ENCODE measurements around the gene UBE2J1.
"Not testable (repeated sequence)": the region's sequence is repeated elsewhere in the genome, so short reads cannot be mapped to it uniquely, and the experiment has no call there.

UBE2J1 gene

DNA sequence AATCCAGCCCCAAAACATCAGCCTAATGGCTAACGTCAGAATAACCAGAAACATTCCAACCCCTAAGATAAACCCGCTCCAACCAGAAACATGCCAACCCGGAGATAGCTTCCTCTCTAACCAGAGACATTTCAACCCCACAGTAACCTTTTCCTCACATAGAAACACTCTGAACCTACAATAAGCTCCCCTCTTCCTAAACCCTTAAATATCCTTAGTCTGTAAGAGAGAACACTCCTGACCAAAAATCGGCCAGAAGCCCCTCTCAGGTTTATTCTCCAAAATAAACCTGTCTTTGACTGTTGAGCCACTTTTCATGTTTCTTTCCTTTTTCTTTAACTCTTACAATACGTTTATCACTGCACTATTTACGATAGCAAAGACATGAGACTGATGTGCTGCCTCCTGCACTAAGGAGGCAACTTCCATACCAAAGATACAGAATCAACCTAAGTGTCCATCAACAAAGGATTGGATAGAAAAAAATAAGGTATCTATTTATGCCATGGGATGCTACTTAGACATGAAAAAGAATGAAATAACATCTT is 32.4 kb downstream of the UBE2J1 start:
- no peak for DNase-seq

DNA sequence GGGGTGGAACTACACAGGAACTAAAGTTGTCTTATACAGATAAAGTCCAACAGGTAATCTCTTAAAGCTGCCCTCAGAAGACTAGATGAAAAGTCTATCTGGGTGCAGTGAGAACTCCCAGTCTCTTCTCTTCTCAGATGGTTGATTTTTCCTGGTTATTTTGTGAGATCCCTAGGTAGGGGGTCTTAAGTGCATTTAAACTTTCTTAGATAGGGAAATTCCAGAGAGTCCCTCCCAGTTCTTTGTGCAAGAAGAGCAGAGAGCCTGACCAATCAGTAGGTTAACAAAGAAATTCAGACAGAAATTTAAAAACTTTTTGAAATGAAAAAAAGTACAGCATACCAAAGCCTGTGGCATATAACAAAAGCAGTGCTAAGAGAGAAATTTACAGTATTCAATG is 35.5 kb downstream of the UBE2J1 start:
- no peak for DNase-seq

DNA sequence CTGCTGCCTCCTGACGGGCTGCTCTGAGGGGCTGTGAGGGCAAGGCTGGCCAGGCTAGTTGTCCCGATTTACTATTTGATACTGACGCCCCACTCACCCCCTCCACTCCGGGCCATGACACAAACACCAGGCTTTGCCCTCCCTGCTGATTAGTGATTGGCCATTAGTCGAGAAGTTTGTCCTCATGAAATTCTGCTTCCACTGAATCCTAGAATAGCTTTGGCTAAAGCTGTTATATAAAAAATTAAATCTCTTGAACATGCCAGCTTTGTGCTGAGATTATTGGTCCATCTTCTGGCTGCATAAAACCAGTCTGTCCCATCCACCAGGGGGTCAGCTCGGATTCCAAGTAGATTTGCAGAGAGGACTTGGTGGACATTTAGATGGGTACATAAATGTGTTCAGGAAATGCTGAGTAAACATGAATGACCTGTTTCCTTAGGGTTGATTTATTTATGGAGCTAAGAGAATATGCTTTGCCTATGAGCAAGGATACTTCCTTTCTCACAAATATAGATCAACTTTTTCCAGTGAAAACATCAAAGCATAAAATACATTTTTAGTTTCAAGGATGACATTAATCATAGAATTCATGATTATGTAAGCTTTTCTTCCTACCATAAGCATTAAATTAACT is 37.2 kb downstream of the UBE2J1 start, which contains the start of gene GABRR2:
GABRR2 (minus strand) TSS at position 51 of the 637 bp plus-strand sequence. CDS start 134 bp downstream, outside the sequence.
- no peak for DNase-seq

DNA sequence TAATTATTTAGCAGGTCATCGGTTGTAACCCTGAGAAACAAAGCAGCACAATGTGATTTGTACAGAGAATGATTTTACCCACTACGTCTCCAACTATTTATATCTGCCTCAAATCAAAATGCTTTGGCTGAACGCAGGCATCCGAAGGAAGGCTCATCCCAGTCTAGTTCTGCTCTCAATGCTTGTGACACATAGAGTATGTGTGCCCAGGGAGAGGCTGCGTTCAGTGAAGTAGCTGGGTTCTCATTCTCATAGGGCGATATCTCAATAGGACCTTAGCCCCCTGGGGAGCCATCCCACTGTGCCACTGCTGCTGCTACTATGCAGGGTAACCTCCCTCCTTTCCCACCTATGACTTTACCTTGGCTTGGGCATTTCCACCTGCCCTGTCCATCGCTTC is 37.8 kb downstream of the UBE2J1 start:
- DNase-seq = no peak

DNA sequence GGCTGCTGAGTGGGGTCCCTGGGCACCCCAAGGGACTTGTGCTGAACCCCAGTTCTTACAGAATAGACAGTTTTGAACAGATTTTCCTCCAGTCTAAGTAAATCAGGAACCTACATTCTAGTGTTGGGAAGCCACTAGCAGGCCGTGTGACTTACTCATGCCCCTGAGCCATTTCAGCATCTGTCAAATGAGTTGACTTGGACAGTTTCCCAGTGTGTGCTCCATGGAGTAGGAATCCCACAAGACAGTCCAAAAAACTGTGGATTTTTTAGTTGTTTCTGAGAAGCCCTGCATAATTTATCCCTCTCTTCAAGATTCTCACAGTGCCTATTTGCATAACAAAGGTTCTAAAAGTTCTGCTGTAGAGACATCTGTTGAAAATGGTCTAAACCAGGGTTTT is 39.5 kb downstream of the UBE2J1 start:
- DNase-seq = no peak

DNA sequence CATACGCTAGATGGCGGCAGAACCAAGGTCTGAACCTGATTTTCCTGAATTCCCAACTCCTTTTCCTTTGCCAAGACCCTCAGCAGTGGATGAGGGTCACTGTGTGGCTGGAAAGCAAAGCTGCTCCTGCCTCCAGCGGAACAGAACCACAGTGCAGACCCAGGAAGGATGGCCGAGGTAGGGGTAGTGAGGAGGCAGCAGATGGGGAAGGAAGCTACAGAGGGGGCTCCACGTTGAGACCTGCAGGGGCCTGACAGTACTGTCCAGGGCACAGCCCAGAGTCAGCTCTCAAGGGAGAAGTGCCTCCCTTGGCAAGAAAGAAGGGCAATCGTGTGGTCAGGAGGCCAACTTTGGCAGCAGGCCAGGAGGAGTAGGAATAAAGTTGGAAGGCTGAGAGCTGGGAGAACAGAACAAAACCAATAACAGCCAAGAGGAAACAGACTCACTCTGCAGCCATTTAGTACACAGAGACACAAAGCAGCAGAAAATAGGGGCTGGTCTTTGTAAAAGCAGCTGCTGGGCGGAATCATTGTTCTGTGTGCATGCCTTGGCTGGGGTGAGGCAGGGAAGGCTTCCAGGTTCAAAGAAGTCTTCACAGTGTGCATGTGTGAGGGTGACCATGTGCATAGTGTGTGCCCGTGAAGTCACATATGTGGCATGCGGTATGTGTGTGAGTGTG is 40.5 kb downstream of the UBE2J1 start:
- DNase-seq = no peak

DNA sequence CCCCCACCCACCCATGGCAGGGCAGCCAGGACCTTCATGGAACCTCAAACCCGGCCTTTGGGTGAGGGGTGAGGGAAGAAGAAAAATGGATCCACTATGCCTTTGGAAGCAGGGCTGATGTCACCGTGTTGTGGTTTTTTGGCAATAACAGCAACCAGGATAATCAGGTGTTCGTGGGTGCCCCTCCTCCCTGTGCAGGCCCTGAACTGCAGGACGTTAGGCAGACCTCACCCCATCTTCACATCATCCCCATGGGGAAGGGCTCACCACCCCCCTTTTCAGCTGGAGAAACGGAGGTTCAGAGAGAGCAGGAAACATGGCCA is 41.0 kb downstream of the UBE2J1 start:
- no peak for DNase-seq

DNA sequence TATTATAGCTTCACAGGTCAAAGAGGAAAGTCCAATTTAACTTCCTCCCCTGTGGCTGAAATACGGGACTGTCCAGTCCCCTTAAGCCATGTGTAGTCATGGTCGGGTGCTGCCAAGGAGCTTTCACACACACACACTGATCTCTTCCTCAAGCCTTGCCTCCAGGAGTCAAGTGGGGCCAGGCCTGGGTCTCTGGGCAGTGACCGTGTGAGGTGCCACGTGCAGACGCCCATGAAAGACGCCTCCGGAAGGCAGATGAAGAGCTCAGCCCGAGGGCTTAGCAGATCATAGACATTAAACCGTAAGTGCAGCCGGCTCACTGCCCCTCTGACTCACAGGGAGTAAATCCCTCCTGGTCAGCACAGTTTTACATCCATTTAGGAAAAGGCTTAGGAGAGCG is 41.6 kb downstream of the UBE2J1 start:
- no peak for DNase-seq

DNA sequence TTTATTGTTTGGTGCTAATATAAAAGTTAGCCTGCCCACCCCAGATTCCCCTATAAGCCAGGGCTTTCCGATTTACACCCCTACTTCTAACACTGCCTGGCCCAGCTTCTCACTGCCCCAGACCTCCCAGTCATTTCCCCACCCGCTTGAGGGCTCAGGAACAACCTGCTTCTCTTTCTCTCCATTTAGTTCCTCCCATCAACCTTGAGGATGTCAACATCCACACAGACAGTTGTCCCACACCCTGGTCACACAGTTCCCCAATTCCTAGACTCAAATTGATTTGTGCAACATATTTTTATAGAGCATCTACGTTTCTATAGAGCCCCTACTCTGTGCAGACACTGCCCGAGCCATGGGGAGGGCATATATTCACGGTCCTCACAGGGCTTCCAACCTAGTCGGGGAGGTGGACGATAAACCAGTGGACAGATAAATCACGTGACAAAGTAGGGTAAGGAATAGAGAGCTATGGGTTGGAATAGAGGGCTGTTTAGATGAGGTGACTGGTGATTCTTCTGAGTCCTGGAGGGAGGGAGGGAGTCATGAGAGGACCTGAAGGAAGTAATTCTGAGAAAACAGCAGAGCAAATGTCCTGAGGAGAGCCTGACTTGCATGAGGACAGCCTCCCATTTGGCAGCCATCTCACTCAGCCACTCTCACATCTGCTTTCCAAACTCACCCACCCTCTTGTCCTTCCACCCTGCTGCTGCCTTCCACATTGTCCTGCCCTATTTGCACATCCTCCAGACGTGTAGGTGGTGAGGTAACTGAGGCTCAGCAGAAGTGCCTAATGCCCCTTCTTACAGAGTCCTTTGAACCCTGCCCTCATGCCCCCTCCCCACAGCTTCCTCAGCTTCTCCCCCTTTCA is 43.8 kb downstream of the UBE2J1 start:
- DNase-seq = no peak

DNA sequence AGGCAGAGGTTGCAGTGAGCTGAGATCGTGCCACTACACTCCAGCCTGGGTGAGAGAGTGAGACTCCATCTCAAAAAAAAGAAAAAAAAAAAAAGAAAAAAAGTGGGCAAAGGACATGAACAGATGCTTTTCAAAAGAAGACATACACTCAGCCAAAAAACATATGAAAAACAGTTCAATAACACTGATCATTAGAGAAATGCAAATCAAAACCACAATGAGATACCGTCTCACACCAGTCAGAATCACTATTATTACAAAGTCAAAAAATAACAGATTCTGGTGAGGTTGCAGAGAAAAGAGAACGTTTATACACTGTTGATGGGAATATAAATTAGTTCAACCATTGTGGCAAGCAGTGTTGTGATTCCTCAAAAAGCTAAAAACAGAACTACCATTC is 48.0 kb downstream of the UBE2J1 start:
- DNase-seq = not testable (repeated sequence)

DNA sequence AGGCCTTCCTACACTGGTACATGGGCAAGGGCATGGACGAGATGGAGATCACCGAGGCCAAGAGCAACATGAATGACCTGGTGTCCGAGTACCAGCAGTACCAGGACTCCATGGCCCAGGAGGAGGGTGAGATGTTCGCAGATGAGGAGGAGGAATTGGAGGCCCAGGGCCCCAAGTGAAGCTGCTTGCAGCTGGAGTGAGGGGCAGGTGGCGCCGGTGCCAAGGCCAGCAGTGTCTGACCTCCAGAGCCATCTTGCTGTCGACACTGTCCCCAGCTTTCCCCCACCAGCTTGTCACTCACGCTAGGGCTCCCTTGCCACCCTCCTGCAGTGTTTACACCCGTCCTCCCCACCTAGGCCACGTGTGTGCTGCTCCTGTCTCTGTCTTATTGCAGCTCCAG is 49.6 kb downstream of the UBE2J1 start:
- no peak for DNase-seq

DNA sequence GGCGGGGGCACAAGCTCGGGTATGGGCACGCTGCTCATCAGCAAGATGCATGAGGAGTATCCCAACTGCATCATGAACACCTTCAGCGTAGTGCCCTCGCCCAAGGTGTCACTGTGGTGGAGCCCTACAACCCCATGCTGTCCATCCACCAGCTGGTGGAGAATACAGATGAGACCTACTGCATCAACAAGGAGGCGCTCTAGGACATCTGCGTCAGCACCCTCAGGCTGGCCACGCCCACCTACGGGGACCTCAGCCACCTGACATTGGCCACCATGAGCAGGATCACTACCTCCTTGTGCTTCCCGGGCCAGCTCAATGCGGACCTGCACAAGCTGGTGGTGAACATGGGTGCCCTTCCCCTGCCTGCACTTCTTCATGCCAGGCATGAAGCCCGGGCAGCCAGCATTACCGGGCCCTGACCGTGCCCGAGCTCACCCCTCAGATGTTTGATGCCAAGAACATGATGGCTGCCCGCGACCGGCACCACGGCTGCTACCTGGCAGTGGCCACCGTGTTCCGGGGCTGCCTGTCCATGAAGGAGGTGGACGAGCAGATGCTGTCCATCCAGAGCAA is 50.2 kb downstream of the UBE2J1 start:
- no peak for DNase-seq

DNA sequence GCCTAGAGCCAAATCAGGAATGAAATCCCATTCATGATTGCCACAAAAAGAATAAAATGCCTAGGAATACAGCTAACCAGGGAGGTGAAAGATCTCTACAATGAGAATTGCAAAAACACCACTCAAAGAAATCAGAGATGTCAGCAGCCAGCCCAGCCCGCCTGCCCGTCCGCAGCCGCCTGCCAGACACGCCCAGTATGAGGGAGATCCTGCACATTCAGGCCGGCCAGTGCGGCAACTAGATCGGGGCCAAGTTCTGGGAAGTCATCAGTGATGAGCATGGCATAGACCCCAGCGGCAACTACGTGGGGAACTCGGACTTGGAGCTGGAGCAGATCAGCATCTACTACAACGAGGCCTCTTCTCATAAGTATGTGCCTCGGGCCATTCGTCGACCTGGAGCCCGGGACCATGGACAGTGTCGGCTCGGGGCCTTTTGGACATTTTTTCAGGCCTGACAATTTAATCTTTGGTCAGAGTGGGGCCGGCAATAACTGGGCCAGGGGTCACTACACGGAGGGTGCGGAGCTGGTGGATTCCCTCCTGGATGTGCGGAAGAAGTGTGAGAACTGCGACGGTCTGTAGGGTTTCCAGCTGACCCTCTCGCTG is 50.8 kb downstream of the UBE2J1 start:
- DNase-seq = no peak

DNA sequence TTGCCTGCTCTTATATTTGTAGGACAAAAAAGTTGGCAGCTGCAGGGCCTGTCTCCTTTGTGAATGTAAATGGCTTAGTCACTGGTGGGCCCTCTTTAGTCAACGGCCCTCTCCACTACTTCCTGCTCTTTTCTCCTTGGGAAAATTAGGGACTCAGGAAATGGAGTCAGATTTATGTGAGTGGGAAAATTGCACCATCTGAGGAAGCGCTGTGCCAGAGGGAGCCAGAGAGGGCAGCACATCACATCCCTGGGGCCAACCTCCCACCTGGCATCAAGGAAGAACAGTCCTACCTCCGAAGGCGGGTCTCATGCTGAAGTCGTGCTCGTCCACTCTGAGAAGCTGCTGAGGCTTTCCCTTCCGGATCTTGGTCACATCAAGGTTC is 53.1 kb downstream of the UBE2J1 start:
- DNase-seq = no peak

DNA sequence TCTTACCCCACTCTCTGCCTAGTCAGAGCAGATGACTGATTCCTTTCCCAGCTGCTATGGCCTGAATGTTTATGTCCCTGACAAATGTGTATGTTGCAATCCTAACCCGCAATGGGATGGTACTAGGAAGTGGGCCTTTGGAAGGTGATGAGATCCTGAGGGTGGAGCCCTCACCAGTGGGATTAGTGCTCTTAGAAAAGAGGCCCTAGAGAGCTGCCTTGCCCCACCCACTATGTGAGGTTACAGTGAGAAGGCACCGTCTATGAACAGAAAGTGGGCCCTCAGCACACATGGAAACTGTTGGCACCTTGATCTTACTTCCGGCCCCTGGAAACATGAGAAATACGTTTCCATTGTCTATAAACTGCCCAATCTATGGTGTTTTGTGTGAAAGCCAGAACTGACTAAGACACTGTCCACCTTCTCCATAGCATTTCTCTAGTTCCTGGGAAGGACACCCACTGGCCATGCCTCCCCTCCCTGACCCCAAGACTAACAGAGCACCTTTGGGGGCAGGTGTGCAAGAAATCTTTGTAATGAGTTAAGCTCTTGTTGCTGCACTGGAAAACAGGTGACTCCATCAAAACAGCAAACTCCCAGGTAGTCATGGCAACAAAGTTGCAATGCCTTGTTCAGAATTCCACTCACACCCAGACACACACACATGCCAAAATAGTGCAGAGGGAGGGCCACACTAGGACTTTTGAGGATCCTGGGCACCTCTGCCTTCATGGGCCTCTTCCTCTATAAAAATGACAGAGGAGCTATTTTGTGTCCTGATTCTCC is 53.6 kb downstream of the UBE2J1 start:
- peak; percentile 19 for DNase-seq

DNA sequence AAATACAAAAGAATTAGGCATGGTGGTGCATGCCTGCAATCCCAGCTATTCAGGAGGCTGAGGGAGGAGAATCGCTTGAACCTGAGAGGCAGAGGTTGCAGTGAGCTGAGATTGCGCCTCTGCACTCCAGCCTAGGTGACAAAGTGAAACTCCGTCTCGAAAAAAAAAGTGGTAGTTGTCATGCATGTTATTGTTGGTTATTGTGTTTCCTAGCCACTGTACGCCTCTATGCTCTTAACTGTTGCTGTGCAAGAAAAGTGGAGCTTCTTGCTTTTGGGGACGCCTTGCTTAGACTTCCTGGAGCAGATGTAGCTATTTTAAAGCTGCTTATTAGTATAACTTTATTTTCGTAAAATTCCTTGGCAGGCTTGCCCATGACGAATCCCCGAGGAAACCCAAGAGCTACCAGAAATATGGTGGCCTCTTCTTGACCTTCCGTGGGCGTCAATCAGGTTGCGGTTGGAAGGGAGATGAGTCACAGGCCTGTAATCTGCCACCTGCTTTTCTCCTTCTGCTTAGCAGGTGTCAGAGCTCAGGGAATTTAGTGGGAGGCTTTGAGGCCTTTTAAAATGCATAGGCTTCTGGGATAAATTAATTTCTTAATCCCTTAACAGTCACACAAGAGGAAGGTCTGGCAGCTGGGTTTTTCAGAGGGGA is 54.7 kb downstream of the UBE2J1 start:
- DNase-seq = peak; percentile 44

DNA sequence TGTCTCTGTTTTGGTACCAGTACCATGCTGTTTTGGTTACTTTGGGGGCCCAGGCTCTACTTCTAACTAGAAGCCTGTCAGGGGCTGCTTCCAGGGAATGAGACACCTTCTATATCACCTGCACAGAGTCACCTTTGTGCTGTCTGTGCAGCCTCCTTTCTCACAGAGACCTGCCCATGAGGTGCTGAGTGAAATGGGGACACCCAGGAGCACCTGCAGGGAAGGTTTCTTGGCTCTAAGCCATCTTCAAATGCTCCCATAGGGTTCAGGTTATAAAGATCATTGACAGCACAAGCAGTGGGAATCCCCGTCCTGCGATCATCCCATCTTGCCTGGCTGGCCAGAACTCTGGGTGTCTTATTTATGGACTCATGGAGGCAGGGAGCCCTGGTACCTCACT is 56.5 kb downstream of the UBE2J1 start:
- no peak for DNase-seq

DNA sequence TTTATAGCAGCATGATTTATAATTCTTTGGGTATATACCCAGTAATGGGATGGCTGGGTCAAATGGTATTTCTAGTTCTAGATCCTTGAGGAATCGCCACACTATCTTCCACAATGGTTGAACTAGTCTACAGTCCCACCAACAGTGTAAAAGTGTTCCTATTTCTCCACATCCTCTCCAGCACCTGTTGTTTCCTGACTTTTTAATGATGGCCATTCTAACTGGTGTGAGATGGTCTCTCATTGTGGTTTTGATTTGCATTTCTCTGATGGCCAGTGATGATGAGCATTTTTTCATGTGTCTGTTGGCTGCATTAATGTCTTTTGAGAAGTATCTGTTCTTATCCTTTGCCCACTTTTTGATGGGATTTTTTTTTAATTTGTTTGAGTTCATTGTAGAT is 57.4 kb downstream of the UBE2J1 start:
- DNase-seq = not testable (repeated sequence)

DNA sequence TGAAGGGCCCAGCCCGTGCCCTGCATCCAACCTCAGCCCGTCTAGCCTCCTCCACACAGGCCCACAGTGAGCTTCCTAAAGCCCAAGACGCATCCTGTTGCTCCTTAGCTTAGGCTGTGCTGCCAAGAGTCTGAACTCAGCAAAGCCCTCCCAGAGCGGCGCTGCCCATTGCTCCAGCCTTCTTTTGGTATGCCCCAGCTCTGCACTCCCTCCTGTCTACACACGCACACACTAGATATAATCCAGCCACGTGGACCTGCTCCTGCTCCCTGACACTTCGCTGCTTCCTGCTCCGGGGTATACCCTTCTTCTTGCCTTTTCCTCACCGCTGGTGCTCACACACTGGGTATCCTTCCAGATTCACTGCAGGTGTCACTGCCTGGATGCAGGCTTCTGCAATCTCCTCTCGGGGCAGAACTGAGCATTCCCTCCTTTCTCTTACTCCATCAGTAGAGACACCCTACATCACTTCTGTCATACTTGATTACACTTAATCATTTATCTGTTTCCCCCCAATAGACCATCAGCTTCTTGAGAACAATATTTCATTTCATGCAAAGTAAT is 61.2 kb downstream of the UBE2J1 start:
- no peak for DNase-seq

DNA sequence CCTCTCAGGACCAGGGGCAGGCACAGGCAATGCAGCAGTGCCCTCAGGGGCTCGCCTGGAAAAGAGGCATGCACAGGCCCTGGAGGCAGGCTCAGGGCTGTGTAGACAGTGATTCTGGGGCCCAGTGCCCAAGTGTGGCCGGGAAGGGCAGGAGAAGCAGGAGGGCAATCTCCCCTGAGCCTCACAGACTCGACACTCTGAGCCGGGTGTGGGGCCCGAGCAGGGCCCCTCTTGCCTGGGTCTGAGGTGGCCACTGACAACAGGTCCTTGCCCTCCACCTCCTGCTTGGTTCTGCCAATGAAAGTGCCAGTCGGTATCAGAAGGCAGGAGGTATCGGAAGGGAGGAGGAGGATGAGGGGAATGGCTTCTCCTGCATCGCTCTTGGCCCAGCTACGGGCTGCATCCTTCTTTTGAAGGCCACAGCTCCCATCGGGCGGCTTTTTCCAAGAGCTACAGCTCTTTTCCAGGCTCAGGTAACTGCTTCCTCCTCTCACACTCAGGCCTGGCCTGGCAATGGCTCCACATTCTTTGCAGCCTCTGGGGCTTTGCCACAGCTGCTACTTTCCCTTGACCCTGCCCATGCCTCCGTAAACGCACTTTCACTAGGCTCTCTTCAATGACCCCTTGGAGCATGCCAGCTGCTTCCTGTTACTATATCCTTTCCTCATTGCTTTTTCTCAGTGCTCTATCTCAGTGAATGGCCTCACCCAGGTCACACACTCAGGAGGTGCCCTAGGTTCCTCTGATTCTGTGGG is 61.9 kb downstream of the UBE2J1 start:
- no peak for DNase-seq
